H9 (cell line): Measurements from ENCODE around the gene PWWP2B. TPM values are rescaled to one million over a fixed set of nuclear protein-coding genes. Genes with fewer than 3 reads are reported as not detected.

Source experiments
- DNase-seq: peaks from one replicate; pipeline ENCODE4 v3.0.0-alpha.2; 2017
- H2AFZ ChIP-seq: one replicate; pipeline ENCODE4 v1.6.1; 2013; ENCODE audit warnings: mild to moderate bottlenecking, low read length, control low read depth, moderate library complexity
- H2AK5ac ChIP-seq: 2 replicates; pipeline ENCODE4 v1.6.1; 2013; ENCODE audit warnings: low read length, control low read depth, mixed read lengths; ENCODE audit not compliant: insufficient read length
- H2BK120ac ChIP-seq: one replicate; pipeline ENCODE4 v1.6.1; 2013; ENCODE audit warnings: low read depth, mild to moderate bottlenecking, low read length, control low read depth, inconsistent platforms; ENCODE audit not compliant: poor library complexity, severe bottlenecking
- H2BK12ac ChIP-seq: 2 replicates; pipeline ENCODE4 v1.6.1; 2013; ENCODE audit warnings: low read length, control low read depth, mixed read lengths, low read depth; ENCODE audit not compliant: insufficient read length
- H2BK15ac ChIP-seq: 2 replicates; pipeline ENCODE4 v1.6.1; 2013; ENCODE audit warnings: low read depth, low read length, control low read depth
- H2BK20ac ChIP-seq: one replicate; pipeline ENCODE4 v1.6.1; 2013; ENCODE audit warnings: low read depth, mild to moderate bottlenecking, low read length, control low read depth, inconsistent platforms; ENCODE audit not compliant: poor library complexity, severe bottlenecking
- H2BK5ac ChIP-seq: 2 replicates; pipeline ENCODE4 v1.6.1; 2013; ENCODE audit warnings: low read length, control low read depth, mixed read lengths; ENCODE audit not compliant: insufficient read length
- H3K14ac ChIP-seq: 2 replicates; pipeline ENCODE4 v1.6.1; 2013; ENCODE audit warnings: low read length, control low read depth; ENCODE audit not compliant: insufficient read depth
- H3K18ac ChIP-seq: 2 replicates; pipeline ENCODE4 v1.6.1; 2013; ENCODE audit warnings: low read depth, mild to moderate bottlenecking, mixed read lengths, low read length, control low read depth; ENCODE audit not compliant: insufficient read length
- H3K23ac ChIP-seq: 2 replicates; pipeline ENCODE4 v1.6.1; 2013; ENCODE audit warnings: low read length, control low read depth, mixed read lengths, low read depth; ENCODE audit not compliant: insufficient read length
- H3K23me2 ChIP-seq: 2 replicates; pipeline ENCODE4 v1.6.1; 2013; ENCODE audit warnings: low read depth, mild to moderate bottlenecking, mixed read lengths, low read length, control low read depth; ENCODE audit not compliant: insufficient read length, poor library complexity, severe bottlenecking
- H3K27ac ChIP-seq: 2 replicates; pipeline ENCODE4 v1.5.1; 2013; ENCODE audit warnings: low read length, control low read depth, mixed read lengths, low read depth; ENCODE audit not compliant: insufficient read length
- H3K27me3 ChIP-seq: 2 replicates; pipeline ENCODE4 v1.6.1; 2013; ENCODE audit warnings: low read length, control low read depth, inconsistent platforms; ENCODE audit not compliant: insufficient read depth
- H3K4ac ChIP-seq: 2 replicates; pipeline ENCODE4 v1.6.1; 2013; ENCODE audit warnings: low read depth, mild to moderate bottlenecking, control low read depth, inconsistent platforms, low read length, moderate library complexity
- H3K4me1 ChIP-seq: 2 replicates; pipeline ENCODE4 v1.6.1; 2013; ENCODE audit warnings: low read length, control low read depth, inconsistent platforms; ENCODE audit not compliant: insufficient read depth
- H3K4me2 ChIP-seq: 2 replicates; pipeline ENCODE4 v1.6.1; 2013; ENCODE audit warnings: low read length, control low read depth, mixed read lengths; ENCODE audit not compliant: insufficient read length, insufficient read depth
- H3K56ac ChIP-seq: 2 replicates; pipeline ENCODE4 v1.6.1; 2013; ENCODE audit warnings: low read depth, mild to moderate bottlenecking, mixed read lengths, low read length, control low read depth; ENCODE audit not compliant: insufficient read length
- H3K79me1 ChIP-seq: 2 replicates; pipeline ENCODE4 v1.6.1; 2013; ENCODE audit warnings: low read depth, mild to moderate bottlenecking, moderate library complexity, low read length, control low read depth, inconsistent platforms; ENCODE audit not compliant: insufficient read depth, poor library complexity, severe bottlenecking
- H3K79me2 ChIP-seq: 2 replicates; pipeline ENCODE4 v1.6.1; 2013; ENCODE audit warnings: low read length, control low read depth, inconsistent platforms; ENCODE audit not compliant: insufficient read depth
- H3K9ac ChIP-seq: 2 replicates; pipeline ENCODE4 v1.6.1; 2013; ENCODE audit warnings: low read length, control low read depth, mixed read lengths; ENCODE audit not compliant: insufficient read length; ENCODE audit errors: extremely low read depth
- H3K9me3 ChIP-seq: one replicate; pipeline ENCODE4 v1.6.1; 2013; ENCODE audit warnings: low read depth, low read length, inconsistent platforms; ENCODE audit not compliant: control insufficient read depth
- H3T11ph ChIP-seq: one replicate; pipeline ENCODE4 v1.6.1; 2013; ENCODE audit warnings: mild to moderate bottlenecking, low read length, control low read depth, inconsistent platforms
- H4K20me1 ChIP-seq: one replicate; pipeline ENCODE4 v1.6.1; 2013; ENCODE audit not compliant: control insufficient read depth, insufficient read length, insufficient read depth
- H4K5ac ChIP-seq: 2 replicates; pipeline ENCODE4 v1.6.1; 2013; ENCODE audit warnings: low read depth, mild to moderate bottlenecking, mixed read lengths, low read length, control low read depth; ENCODE audit not compliant: insufficient read length
- H4K8ac ChIP-seq: replicated peaks from 2 replicates; pipeline ENCODE4 v1.6.1; 2013; ENCODE audit warnings: low read length, control low read depth, mixed read lengths, low read depth; ENCODE audit not compliant: insufficient read length
- H4K91ac ChIP-seq: 2 replicates; pipeline ENCODE4 v1.6.1; 2013; ENCODE audit warnings: low read depth, mild to moderate bottlenecking, moderate library complexity, mixed read lengths, low read length, control low read depth; ENCODE audit not compliant: insufficient read length
- H3K27ac Mint-ChIP-seq, 3 experiments: 2 replicates in 2 of 3; 3 replicates in 1 of 3; pipeline ENCODE4 v1.8.0; 2020 to 2021; ENCODE audit warnings: mixed read lengths in 3 of 3, mild to moderate bottlenecking in 1 of 3, moderate library complexity in 1 of 3
- H3K27me3 Mint-ChIP-seq: 2 replicates; pipeline ENCODE4 v1.8.0; 2021; ENCODE audit warnings: low read depth, mild to moderate bottlenecking, moderate library complexity, mixed read lengths
- H3K36me3 Mint-ChIP-seq, 3 experiments: 2 replicates in 2 of 3; 3 replicates in 1 of 3; pipeline ENCODE4 v1.8.0; 2020 to 2021; ENCODE audit warnings: low read depth in 3 of 3, mixed read lengths in 3 of 3; ENCODE audit not compliant: insufficient read depth in 1 of 3
- H3K4me1 Mint-ChIP-seq, 2 experiments: 2 replicates each; pipeline ENCODE4 v1.8.0; 2020; ENCODE audit warnings: mixed read lengths in 2 of 2
- H3K4me3 Mint-ChIP-seq, 2 experiments: 2 replicates in 1 of 2; 3 replicates in 1 of 2; pipeline ENCODE4 v1.8.0; 2020 to 2021; ENCODE audit warnings: mild to moderate bottlenecking in 2 of 2, mixed read lengths in 2 of 2, moderate library complexity in 1 of 2
- H3K9me3 Mint-ChIP-seq, 2 experiments: 2 replicates in 1 of 2; 3 replicates in 1 of 2; pipeline ENCODE4 v1.8.0; 2020; ENCODE audit warnings: mild to moderate bottlenecking in 2 of 2, mixed read lengths in 2 of 2, moderate library complexity in 1 of 2
- WGBS: extraction: QIAGEN DNeasy Blood & Tissue Kit; methylation state at CpG from one replicate; pipeline ENCODE4 v1.1.7; 2013; ENCODE audit warnings: missing lambda C conversion rate, low lambda C conversion rate, mixed read lengths; ENCODE audit not compliant: insufficient read length; ENCODE audit errors: extremely low coverage; 5-methylcytosine and 5-hydroxymethylcytosine counted together
- total RNA-seq: library from RNA; stranded (reverse); gene quantifications from 2 replicates; pipeline ENCODE4 v1.2.1, GENCODE V29; 2021
- TF ChIP-seq, protein P1 (sequence below): fragments of 200-600 bp; sonication (generic); conservative IDR thresholded peaks from 3 replicates; pipeline ENCODE4 v1.8.0; 2021; ENCODE audit warnings: antibody characterized with exemption, mild to moderate bottlenecking

The PWWP2B gene
- total RNA-seq, 1 experiment from 2014 or later, result 10.0 TPM

DNA sequence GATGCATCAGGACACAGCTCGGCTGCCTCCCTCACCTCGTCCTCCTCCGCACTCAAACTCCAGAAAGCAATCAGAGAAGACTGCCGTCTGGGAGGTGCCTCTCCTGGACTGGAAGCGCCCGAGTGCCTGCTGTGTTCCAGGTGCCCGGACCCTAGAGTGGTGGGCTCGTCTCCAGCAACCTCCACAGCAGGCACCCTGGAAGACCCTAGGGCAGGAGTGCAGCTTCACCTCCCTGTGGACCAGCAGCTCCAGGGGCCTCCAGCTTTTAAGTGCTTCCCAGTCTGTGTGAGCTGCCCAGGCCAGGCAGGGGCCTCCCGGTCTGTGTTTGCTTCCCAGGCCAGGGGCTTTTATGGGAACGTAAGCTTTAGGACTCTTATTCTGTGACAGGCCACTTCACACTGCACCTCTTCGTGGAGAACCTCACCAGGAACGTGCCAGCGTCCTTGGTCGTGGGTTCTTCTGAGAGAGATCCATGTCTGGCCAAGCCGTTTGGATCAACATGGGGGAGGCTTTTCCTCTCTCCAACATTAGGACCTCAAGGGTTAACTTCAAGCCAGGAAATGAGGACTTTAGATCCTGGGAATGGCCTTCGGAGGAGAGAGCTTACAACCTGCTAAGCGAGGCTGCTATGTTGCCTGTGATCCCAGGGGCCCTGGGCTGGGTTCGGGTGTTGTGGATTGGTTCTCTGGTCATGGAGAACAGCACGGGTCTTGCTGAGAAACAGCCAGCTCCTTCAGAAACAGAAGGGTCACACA lies 5.9 kb upstream of the PWWP2B start:
- Histone ChIP-seq H3K18ac (no peak overlapping the region), H3K79me2 (no peaks in the 10 kb centered on the region), H3K4me2 (no peak overlapping the region), H2AFZ (no peak overlapping the region), H2BK20ac (no peak overlapping the region), H3K9me3 (no peaks in the 10 kb centered on the region), H3K9ac (no peak overlapping the region), H3T11ph (no peak overlapping the region), H3K27ac (no peak overlapping the region), H4K8ac (no peak overlapping the region), H4K5ac (no peak overlapping the region), H3K4me1 (no peaks in the 10 kb centered on the region; the same call in 1 of the 2 replicates), H2BK120ac (no peak overlapping the region), H2AK5ac (no peak overlapping the region), H2BK15ac (no peak overlapping the region), H2BK5ac (no peak overlapping the region), H3K79me1 (no peaks in the 10 kb centered on the region), H2BK12ac (no peak overlapping the region), H3K56ac (no peak overlapping the region), H3K4ac (no peak overlapping the region), H4K20me1 (no peaks in the 10 kb centered on the region), H3K27me3 (no peaks in the 10 kb centered on the region), H3K14ac (no peak overlapping the region), H3K23ac (no peak overlapping the region), H3K23me2 (no peaks in the 10 kb centered on the region), H4K91ac (no peak overlapping the region)
- WGBS, result no CpG with 5 or more reads among the region's 19 CpGs
- TF ChIP-seq, protein P1, sequence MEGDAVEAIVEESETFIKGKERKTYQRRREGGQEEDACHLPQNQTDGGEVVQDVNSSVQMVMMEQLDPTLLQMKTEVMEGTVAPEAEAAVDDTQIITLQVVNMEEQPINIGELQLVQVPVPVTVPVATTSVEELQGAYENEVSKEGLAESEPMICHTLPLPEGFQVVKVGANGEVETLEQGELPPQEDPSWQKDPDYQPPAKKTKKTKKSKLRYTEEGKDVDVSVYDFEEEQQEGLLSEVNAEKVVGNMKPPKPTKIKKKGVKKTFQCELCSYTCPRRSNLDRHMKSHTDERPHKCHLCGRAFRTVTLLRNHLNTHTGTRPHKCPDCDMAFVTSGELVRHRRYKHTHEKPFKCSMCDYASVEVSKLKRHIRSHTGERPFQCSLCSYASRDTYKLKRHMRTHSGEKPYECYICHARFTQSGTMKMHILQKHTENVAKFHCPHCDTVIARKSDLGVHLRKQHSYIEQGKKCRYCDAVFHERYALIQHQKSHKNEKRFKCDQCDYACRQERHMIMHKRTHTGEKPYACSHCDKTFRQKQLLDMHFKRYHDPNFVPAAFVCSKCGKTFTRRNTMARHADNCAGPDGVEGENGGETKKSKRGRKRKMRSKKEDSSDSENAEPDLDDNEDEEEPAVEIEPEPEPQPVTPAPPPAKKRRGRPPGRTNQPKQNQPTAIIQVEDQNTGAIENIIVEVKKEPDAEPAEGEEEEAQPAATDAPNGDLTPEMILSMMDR, result no peak
- Mint-ChIP-seq H3K4me3 (no peak overlapping the region), H3K27me3 (peaks cover 11% of the 10 kb centered on the region), H3K27ac (no peak overlapping the region), H3K9me3 (peaks cover 7 to 8% of the 10 kb centered on the region in 2 experiments), H3K36me3 (peaks cover 0 to 8% (median 7%) of the 10 kb centered on the region in 3 experiments; a peak in 3 of 7 replicates), H3K4me1 (peaks cover 7 to 14% of the 10 kb centered on the region in 2 experiments)
- DNase-seq, result no peak
